H9 (cell line): ENCODE data around the gene TSPEAR. TPM values are rescaled to one million over a fixed set of nuclear protein-coding genes. Genes with fewer than 3 reads are reported as not detected.

ENCODE experiments used
- DNase-seq: peaks from one replicate; pipeline ENCODE4 v3.0.0-alpha.2; 2017
- H2AFZ ChIP-seq: one replicate; pipeline ENCODE4 v1.6.1; 2013; ENCODE audit warnings: mild to moderate bottlenecking, low read length, control low read depth, moderate library complexity
- H2AK5ac ChIP-seq: 2 replicates; pipeline ENCODE4 v1.6.1; 2013; ENCODE audit warnings: low read length, control low read depth, mixed read lengths; ENCODE audit not compliant: insufficient read length
- H2BK120ac ChIP-seq: one replicate; pipeline ENCODE4 v1.6.1; 2013; ENCODE audit warnings: low read depth, mild to moderate bottlenecking, low read length, control low read depth, inconsistent platforms; ENCODE audit not compliant: poor library complexity, severe bottlenecking
- H2BK12ac ChIP-seq: 2 replicates; pipeline ENCODE4 v1.6.1; 2013; ENCODE audit warnings: low read length, control low read depth, mixed read lengths, low read depth; ENCODE audit not compliant: insufficient read length
- H2BK15ac ChIP-seq: 2 replicates; pipeline ENCODE4 v1.6.1; 2013; ENCODE audit warnings: low read depth, low read length, control low read depth
- H2BK20ac ChIP-seq: one replicate; pipeline ENCODE4 v1.6.1; 2013; ENCODE audit warnings: low read depth, mild to moderate bottlenecking, low read length, control low read depth, inconsistent platforms; ENCODE audit not compliant: poor library complexity, severe bottlenecking
- H2BK5ac ChIP-seq: 2 replicates; pipeline ENCODE4 v1.6.1; 2013; ENCODE audit warnings: low read length, control low read depth, mixed read lengths; ENCODE audit not compliant: insufficient read length
- H3K14ac ChIP-seq: 2 replicates; pipeline ENCODE4 v1.6.1; 2013; ENCODE audit warnings: low read length, control low read depth; ENCODE audit not compliant: insufficient read depth
- H3K18ac ChIP-seq: 2 replicates; pipeline ENCODE4 v1.6.1; 2013; ENCODE audit warnings: low read depth, mild to moderate bottlenecking, mixed read lengths, low read length, control low read depth; ENCODE audit not compliant: insufficient read length
- H3K23ac ChIP-seq: 2 replicates; pipeline ENCODE4 v1.6.1; 2013; ENCODE audit warnings: low read length, control low read depth, mixed read lengths, low read depth; ENCODE audit not compliant: insufficient read length
- H3K23me2 ChIP-seq: 2 replicates; pipeline ENCODE4 v1.6.1; 2013; ENCODE audit warnings: low read depth, mild to moderate bottlenecking, mixed read lengths, low read length, control low read depth; ENCODE audit not compliant: insufficient read length, poor library complexity, severe bottlenecking
- H3K27ac ChIP-seq: 2 replicates; pipeline ENCODE4 v1.5.1; 2013; ENCODE audit warnings: low read length, control low read depth, mixed read lengths, low read depth; ENCODE audit not compliant: insufficient read length
- H3K27me3 ChIP-seq: 2 replicates; pipeline ENCODE4 v1.6.1; 2013; ENCODE audit warnings: low read length, control low read depth, inconsistent platforms; ENCODE audit not compliant: insufficient read depth
- H3K4ac ChIP-seq: 2 replicates; pipeline ENCODE4 v1.6.1; 2013; ENCODE audit warnings: low read depth, mild to moderate bottlenecking, control low read depth, inconsistent platforms, low read length, moderate library complexity
- H3K4me1 ChIP-seq: 2 replicates; pipeline ENCODE4 v1.6.1; 2013; ENCODE audit warnings: low read length, control low read depth, inconsistent platforms; ENCODE audit not compliant: insufficient read depth
- H3K4me2 ChIP-seq: 2 replicates; pipeline ENCODE4 v1.6.1; 2013; ENCODE audit warnings: low read length, control low read depth, mixed read lengths; ENCODE audit not compliant: insufficient read length, insufficient read depth
- H3K56ac ChIP-seq: 2 replicates; pipeline ENCODE4 v1.6.1; 2013; ENCODE audit warnings: low read depth, mild to moderate bottlenecking, mixed read lengths, low read length, control low read depth; ENCODE audit not compliant: insufficient read length
- H3K79me1 ChIP-seq: 2 replicates; pipeline ENCODE4 v1.6.1; 2013; ENCODE audit warnings: low read depth, mild to moderate bottlenecking, moderate library complexity, low read length, control low read depth, inconsistent platforms; ENCODE audit not compliant: insufficient read depth, poor library complexity, severe bottlenecking
- H3K79me2 ChIP-seq: 2 replicates; pipeline ENCODE4 v1.6.1; 2013; ENCODE audit warnings: low read length, control low read depth, inconsistent platforms; ENCODE audit not compliant: insufficient read depth
- H3K9ac ChIP-seq: 2 replicates; pipeline ENCODE4 v1.6.1; 2013; ENCODE audit warnings: low read length, control low read depth, mixed read lengths; ENCODE audit not compliant: insufficient read length; ENCODE audit errors: extremely low read depth
- H3K9me3 ChIP-seq: one replicate; pipeline ENCODE4 v1.6.1; 2013; ENCODE audit warnings: low read depth, low read length, inconsistent platforms; ENCODE audit not compliant: control insufficient read depth
- H3T11ph ChIP-seq: one replicate; pipeline ENCODE4 v1.6.1; 2013; ENCODE audit warnings: mild to moderate bottlenecking, low read length, control low read depth, inconsistent platforms
- H4K20me1 ChIP-seq: one replicate; pipeline ENCODE4 v1.6.1; 2013; ENCODE audit not compliant: control insufficient read depth, insufficient read length, insufficient read depth
- H4K5ac ChIP-seq: 2 replicates; pipeline ENCODE4 v1.6.1; 2013; ENCODE audit warnings: low read depth, mild to moderate bottlenecking, mixed read lengths, low read length, control low read depth; ENCODE audit not compliant: insufficient read length
- H4K8ac ChIP-seq: replicated peaks from 2 replicates; pipeline ENCODE4 v1.6.1; 2013; ENCODE audit warnings: low read length, control low read depth, mixed read lengths, low read depth; ENCODE audit not compliant: insufficient read length
- H4K91ac ChIP-seq: 2 replicates; pipeline ENCODE4 v1.6.1; 2013; ENCODE audit warnings: low read depth, mild to moderate bottlenecking, moderate library complexity, mixed read lengths, low read length, control low read depth; ENCODE audit not compliant: insufficient read length
- H3K27ac Mint-ChIP-seq, 3 experiments: 2 replicates in 2 of 3; 3 replicates in 1 of 3; pipeline ENCODE4 v1.8.0; 2020 to 2021; ENCODE audit warnings: mixed read lengths in 3 of 3, mild to moderate bottlenecking in 1 of 3, moderate library complexity in 1 of 3
- H3K27me3 Mint-ChIP-seq: 2 replicates; pipeline ENCODE4 v1.8.0; 2021; ENCODE audit warnings: low read depth, mild to moderate bottlenecking, moderate library complexity, mixed read lengths
- H3K36me3 Mint-ChIP-seq, 3 experiments: 2 replicates in 2 of 3; 3 replicates in 1 of 3; pipeline ENCODE4 v1.8.0; 2020 to 2021; ENCODE audit warnings: low read depth in 3 of 3, mixed read lengths in 3 of 3; ENCODE audit not compliant: insufficient read depth in 1 of 3
- H3K4me1 Mint-ChIP-seq, 2 experiments: 2 replicates each; pipeline ENCODE4 v1.8.0; 2020; ENCODE audit warnings: mixed read lengths in 2 of 2
- H3K4me3 Mint-ChIP-seq, 2 experiments: 2 replicates in 1 of 2; 3 replicates in 1 of 2; pipeline ENCODE4 v1.8.0; 2020 to 2021; ENCODE audit warnings: mild to moderate bottlenecking in 2 of 2, mixed read lengths in 2 of 2, moderate library complexity in 1 of 2
- H3K9me3 Mint-ChIP-seq, 2 experiments: 2 replicates in 1 of 2; 3 replicates in 1 of 2; pipeline ENCODE4 v1.8.0; 2020; ENCODE audit warnings: mild to moderate bottlenecking in 2 of 2, mixed read lengths in 2 of 2, moderate library complexity in 1 of 2
- WGBS: extraction: QIAGEN DNeasy Blood & Tissue Kit; methylation state at CpG from one replicate; pipeline ENCODE4 v1.1.7; 2013; ENCODE audit warnings: missing lambda C conversion rate, low lambda C conversion rate, mixed read lengths; ENCODE audit not compliant: insufficient read length; ENCODE audit errors: extremely low coverage; 5-methylcytosine and 5-hydroxymethylcytosine counted together
- total RNA-seq: library from RNA; stranded (reverse); gene quantifications from 2 replicates; pipeline ENCODE4 v1.2.1, GENCODE V29; 2021
- TF ChIP-seq, protein P1 (sequence below): fragments of 200-600 bp; sonication (generic); conservative IDR thresholded peaks from 3 replicates; pipeline ENCODE4 v1.8.0; 2021; ENCODE audit warnings: antibody characterized with exemption, mild to moderate bottlenecking

TSPEAR gene
- total RNA-seq, 1 experiment from 2014 or later = 1.3 TPM

DNA sequence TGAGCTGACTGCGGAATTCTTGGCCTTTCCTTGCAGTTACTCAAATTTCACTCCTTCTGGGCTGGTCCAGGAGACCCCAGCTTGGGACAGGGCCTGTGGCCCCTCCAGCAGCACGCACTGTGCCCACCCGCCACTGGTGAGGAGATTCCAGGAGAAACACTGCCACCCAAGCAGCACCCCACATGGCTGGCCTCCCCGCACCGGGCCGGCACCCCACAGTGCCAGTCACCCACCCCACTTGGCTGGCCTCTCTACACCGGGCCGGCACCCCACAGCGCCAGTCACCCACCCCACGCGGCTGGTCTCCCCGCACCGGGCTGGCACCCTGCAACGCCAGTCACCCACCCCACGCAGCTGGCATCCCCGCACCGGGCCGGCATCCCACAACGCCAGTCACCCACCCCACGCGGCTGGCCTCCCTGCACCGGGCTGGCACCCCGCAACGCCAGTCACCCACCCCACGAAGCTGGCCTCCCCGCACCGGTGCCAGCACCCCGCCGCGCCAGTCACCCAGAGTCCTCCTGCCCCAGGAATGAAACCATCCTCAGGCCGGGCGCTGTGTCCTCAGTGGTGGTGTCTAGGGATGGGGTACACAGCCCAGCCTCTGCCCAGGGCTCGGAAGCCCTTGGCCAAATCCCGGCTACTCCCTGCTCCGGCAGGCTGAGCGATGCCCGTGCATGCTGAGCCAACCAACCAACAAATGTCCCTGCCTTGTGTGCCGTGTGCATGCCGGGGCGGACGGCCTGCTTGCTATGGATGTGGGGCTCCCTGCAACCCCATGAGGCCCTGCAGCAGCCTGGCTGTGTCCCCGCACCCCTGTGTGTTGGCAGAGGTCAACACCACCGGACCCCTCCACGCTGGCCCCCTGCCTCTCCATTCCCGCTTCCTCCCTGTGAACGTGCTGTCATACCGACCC, 38.6 kb upstream of the TSPEAR start:
- DNase-seq = no peak
- TF ChIP-seq, protein P1, sequence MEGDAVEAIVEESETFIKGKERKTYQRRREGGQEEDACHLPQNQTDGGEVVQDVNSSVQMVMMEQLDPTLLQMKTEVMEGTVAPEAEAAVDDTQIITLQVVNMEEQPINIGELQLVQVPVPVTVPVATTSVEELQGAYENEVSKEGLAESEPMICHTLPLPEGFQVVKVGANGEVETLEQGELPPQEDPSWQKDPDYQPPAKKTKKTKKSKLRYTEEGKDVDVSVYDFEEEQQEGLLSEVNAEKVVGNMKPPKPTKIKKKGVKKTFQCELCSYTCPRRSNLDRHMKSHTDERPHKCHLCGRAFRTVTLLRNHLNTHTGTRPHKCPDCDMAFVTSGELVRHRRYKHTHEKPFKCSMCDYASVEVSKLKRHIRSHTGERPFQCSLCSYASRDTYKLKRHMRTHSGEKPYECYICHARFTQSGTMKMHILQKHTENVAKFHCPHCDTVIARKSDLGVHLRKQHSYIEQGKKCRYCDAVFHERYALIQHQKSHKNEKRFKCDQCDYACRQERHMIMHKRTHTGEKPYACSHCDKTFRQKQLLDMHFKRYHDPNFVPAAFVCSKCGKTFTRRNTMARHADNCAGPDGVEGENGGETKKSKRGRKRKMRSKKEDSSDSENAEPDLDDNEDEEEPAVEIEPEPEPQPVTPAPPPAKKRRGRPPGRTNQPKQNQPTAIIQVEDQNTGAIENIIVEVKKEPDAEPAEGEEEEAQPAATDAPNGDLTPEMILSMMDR = no peak
- H3K27ac Mint-ChIP-seq = no peak overlapping the region; a peak in 1 of 7 replicates
- no peaks in the 10 kb centered on the region for H3K79me2 ChIP-seq
- H2BK20ac ChIP-seq = no peak overlapping the region
- no peaks in the 10 kb centered on the region for H3K9me3 ChIP-seq
- H2BK120ac ChIP-seq = no peak overlapping the region
- peaks cover 16 to 24% of the 10 kb centered on the region in 2 experiments for H3K9me3 Mint-ChIP-seq
- H4K91ac ChIP-seq = no peak overlapping the region
- no peak overlapping the region for H2BK15ac ChIP-seq
- no peak overlapping the region for H3K4ac ChIP-seq
- H4K20me1 ChIP-seq = no peaks in the 10 kb centered on the region
- no peak overlapping the region for H3K18ac ChIP-seq
- no peak overlapping the region for H2AFZ ChIP-seq
- peaks cover 17% of the 10 kb centered on the region for H3K27me3 Mint-ChIP-seq
- H4K5ac ChIP-seq = no peak overlapping the region
- no peak overlapping the region for H2BK12ac ChIP-seq
- no peak overlapping the region for H3K4me2 ChIP-seq
- H3K4me1 ChIP-seq = peaks cover 3% of the 10 kb centered on the region; the same call in 1 of the 2 replicates
- H3K56ac ChIP-seq = no peak overlapping the region
- no peak overlapping the region for H4K8ac ChIP-seq
- H2BK5ac ChIP-seq = no peak overlapping the region
- H3K27me3 ChIP-seq = no peaks in the 10 kb centered on the region
- H3K27ac ChIP-seq = no peak overlapping the region
- no peak overlapping the region for H2AK5ac ChIP-seq
- H3K23ac ChIP-seq = no peak overlapping the region
- H3K23me2 ChIP-seq = peaks cover 5% of the 10 kb centered on the region
- H3K36me3 Mint-ChIP-seq = peaks cover 6 to 17% (median 17%) of the 10 kb centered on the region in 3 experiments
- no CpG with 5 or more reads among the region's 47 CpGs for WGBS
- H3T11ph ChIP-seq = no peak overlapping the region
- H3K9ac ChIP-seq = no peak overlapping the region
- no peaks in the 10 kb centered on the region for H3K79me1 ChIP-seq
- H3K4me1 Mint-ChIP-seq = peaks cover 37 to 46% of the 10 kb centered on the region in 2 experiments
- H3K14ac ChIP-seq = no peak overlapping the region
- H3K4me3 Mint-ChIP-seq = no peak overlapping the region
